Adrenal gland (tissue), 5 donors: ENCODE measurements around the gene RHOA.

Source experiments
- POLR2A ChIP-seq, 2 donors: fragments of 450-650 bp; IDR thresholded peaks; one replicate each; pipeline ENCODE4 v1.6.1; 2017; ENCODE audit warnings: antibody characterized with exemption in 2 of 2, mild to moderate bottlenecking in 2 of 2, moderate library complexity in 1 of 2
- TF ChIP-seq, protein P1 (sequence below), 6 experiments: fragments of 450-650 bp in 4 of 6; fragments of 200-600 bp in 2 of 6; sonication (generic) in 1 of 6; IDR thresholded peaks; 1 replicate in 5 of 6; 2 replicates in 1 of 6; pipeline versions ENCODE4 v1.5.1 to v1.8.0; 2016 to 2021; ENCODE audit warnings: antibody characterized with exemption in 6 of 6, mild to moderate bottlenecking in 2 of 6, moderate library complexity in 1 of 6
- donor health status: DM: no; HTN: no; CAD: no.

DNA sequence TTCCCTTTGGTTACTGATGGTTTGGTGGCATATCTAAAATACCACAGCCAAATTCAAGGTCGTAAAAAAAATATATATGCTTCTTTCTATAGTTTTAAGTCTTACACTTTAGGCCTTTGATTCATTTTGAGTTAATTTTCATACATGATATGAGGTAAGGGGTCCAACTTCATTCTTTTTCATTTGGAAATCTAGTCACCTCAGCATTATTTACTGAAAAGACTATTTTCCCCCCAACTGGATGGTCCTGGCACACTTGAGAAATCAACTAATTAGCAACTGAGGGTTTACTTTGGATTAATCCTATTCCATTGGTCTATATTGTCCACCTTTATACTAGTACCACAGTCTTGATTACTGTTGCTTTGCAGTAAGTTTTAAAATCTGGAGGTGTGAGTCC is 26.2 kb downstream of the RHOA start:
- TF ChIP-seq, protein P1, sequence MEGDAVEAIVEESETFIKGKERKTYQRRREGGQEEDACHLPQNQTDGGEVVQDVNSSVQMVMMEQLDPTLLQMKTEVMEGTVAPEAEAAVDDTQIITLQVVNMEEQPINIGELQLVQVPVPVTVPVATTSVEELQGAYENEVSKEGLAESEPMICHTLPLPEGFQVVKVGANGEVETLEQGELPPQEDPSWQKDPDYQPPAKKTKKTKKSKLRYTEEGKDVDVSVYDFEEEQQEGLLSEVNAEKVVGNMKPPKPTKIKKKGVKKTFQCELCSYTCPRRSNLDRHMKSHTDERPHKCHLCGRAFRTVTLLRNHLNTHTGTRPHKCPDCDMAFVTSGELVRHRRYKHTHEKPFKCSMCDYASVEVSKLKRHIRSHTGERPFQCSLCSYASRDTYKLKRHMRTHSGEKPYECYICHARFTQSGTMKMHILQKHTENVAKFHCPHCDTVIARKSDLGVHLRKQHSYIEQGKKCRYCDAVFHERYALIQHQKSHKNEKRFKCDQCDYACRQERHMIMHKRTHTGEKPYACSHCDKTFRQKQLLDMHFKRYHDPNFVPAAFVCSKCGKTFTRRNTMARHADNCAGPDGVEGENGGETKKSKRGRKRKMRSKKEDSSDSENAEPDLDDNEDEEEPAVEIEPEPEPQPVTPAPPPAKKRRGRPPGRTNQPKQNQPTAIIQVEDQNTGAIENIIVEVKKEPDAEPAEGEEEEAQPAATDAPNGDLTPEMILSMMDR (IDR thresholded peaks at IDR 0.05), result no peak
- no peak for TF ChIP-seq POLR2A (IDR thresholded peaks at IDR 0.05)
